GM12891 (cell line): ENCODE results near the gene LHFPL6.

ENCODE experiments used
- POLR2A ChIP-seq: IDR thresholded peaks from 2 replicates; pipeline ENCODE4 v1.6.1; 2011; ENCODE audit warnings: low read depth, low read length, control low read depth
- POLR2AphosphoS5 ChIP-seq: IDR thresholded peaks from 2 replicates; pipeline ENCODE4 v1.6.1; 2011; ENCODE audit warnings: low read depth, low read length, control low read depth
- TAF1 ChIP-seq: IDR thresholded peaks from 2 replicates; pipeline ENCODE4 v1.6.1; 2011; ENCODE audit warnings: low read depth, low read length, control low read depth

DNA sequence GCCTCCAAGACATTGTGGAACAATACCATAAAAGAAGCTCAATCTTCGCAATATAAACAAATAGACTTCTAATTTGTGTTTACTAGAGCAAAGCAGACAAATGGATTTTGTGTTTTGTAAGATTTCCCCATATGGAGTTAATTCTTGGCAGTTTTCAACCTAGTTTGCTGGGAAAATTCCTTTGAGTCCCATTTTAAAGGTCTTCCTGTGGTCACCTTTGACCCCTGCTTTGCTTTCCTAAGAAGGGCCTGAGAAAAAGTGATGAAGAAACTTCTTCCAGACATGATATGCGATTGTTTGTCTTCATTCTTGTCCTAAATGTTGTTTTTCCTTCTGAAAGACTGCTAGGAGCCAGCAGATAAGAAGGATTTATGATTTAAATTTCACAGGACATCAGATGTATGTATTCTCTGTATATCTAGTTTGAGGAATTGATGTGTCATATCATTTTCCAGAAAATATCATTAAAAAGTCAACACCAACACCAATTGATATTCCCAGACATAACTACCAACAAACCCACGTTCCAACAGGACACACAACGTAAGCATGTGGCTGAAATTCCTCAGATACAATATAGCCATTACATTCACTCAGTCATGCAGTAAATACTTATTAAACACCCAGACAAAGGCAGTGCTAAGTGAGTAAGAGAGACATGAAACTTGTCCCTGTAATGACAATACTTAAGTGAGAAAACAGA is 276.4 kb downstream of the LHFPL6 start:
- TF ChIP-seq POLR2A (no peak), TAF1 (no peak), POLR2AphosphoS5 (no peak)
